HL-60/S4 treated with retinoic acid at 250 ng/mL for 4 days and 3 days (cell line): Measurements from ENCODE around the gene URB1.
"Not testable (repeated sequence)": the region's sequence is repeated elsewhere in the genome, so short reads cannot be mapped to it uniquely, and the experiment has no call there.

Experiments
- in situ Hi-C: fragments of 300-500 bp; cut with MboI; formaldehyde crosslinking; loops from 2 replicates; pipeline ENCODE4 v1.7.0; 2022; ENCODE audit warnings: low sequenced_read_pairs

The URB1 gene

GRCh38 chr21:32378956-32379355 is 13.9 kb downstream of the URB1 start:
- in situ Hi-C loops: no loop called here

DNA sequence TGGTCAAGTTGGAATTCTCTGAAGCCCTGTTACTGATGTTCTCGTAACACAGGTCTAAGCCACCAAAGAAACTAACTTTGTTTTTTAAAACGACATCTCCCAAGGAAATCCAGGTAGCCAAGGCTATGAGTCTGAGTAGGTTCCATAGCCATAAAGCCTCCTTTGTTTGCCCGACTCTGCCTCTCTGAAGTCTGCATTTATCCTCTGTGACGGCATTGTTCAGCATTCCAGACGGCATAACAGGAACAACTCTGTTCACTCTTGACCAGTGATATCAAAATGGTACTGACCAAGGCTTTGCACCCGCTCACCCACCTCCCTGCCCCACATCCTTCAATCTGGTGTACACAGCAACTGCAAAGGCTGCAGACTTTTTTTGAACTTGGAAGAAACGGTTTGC is 14.8 kb downstream of the URB1 start:
- in situ Hi-C loops: no loop called here

GRCh38 chr21:32377506-32377905 is 15.3 kb downstream of the URB1 start:
- in situ Hi-C loops: no loop called here

DNA sequence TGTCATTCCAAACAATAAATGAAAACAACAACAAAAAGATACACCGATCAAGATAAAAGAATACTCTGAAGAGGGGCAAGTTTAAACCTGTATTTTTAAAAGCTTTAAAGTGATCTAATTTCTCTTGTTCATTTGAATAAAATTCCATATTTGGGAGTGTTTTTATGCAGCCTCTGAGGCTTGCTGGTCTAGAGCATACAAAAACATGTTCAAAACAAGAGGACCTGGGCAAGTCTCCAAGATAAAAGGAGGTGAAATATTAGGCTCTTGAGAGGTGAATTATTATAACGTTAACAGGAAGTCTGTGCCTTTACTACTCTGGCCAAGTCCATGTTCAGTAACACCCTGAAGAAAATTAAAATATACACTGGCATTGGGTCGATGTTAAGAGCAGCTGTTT is 20.1 kb downstream of the URB1 start:
- in situ Hi-C loops: no loop called here

DNA sequence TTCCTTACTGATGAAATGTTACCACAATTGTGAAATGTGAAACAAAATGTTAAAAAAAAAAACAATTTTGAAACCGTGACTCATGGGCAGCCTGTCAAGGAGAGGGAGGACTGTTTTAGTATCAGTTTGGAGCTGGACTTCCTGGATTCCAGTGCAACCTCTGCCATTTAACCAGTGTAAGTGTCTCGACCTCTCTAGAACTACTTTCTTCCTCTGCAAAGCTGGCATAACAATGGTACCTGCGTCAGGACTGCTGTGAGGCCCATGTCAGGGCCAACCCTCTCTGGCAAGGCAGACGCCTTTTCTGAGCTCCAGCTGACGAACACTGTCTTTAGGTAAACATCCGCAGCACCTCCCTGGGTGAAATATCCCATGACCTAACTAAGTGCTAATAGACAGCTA is 20.9 kb downstream of the URB1 start:
- in situ Hi-C loops: no loop called here

GRCh38 chr21:32370998-32371766 is 21.6 kb downstream of the URB1 start:
- in situ Hi-C loops: no loop called here

DNA sequence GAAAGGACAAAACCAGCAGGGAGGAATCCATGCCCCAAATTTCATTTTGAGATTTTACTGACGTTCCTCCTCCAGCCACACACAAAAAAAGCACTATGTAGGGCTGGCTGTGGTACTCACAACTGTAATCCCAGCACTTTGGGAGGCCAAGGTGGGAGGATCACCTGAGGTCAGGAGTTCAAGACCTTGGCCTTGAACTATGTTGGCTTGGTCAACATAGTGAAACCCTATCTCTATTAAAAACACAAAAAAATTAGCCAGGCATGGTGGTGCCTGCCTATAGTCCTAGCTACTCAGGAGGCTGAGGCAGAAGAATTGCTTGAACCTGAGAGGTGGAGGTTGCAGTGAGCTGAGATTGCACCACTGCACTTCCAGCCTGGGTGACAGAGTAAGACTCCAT is 23.9 kb downstream of the URB1 start:
- in situ Hi-C loops: not testable (repeated sequence)

GRCh38 chr21:32368386-32368785 is 24.4 kb downstream of the URB1 start:
- in situ Hi-C loops: no loop called here

DNA sequence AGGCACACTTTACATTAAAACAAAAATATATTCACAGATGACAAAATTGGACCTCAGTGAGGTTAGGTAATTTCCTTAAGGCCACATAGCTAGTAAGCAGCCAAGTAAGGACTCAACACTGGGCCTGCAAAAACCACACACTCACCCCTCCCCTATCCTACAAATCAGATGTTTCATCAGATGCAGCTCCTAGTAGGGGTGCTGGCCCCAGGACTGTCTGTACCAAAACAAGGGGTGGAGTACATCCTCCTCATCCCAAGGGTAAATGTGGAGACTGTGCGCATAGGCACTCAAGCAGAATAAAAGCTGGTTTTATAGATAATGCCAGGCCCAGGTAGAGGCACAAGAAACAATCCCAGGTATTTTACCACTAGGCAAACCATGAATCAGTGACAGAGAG is 25.7 kb downstream of the URB1 start:
- in situ Hi-C loops: no loop called here

DNA sequence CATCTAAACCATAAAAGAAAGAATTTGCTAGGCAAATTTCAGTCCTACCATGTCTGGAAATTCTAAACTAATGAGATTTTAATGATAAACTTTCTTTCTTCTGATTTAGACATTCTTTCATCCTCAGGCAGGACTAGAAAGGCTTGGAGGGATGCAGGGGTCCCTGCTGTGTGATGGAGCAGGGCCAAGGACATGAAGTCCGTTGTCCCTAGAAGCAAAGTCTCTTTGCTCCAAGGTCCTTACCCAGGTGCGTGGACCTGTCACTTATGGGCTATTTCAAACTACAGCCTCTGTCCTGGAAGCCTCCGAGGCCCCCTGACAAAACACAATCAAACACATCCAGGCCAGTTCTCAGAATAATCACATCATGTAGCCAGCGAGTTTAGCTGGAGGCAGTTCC is 26.6 kb downstream of the URB1 start:
- in situ Hi-C loops: no loop called here

DNA sequence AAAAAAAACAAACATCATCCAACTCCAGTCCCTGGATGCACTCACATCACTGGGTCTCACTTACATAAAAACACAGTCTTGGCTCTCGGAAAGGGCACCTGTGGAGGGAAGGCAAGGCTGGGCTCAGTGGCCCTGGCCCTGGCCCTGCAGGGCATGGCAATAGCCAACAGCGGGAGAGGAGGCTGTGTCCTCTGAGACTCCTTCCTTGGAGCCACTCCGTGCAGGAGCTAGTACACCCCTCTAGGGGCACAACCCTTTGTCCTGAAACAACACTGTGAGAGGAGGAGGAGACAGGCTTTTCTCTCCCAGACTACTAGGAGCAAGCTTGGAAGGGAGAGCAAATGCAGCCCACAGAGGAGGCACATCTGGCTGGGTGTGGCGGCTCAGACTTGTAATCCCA is 28.0 kb downstream of the URB1 start:
- in situ Hi-C loops: no loop called here

DNA sequence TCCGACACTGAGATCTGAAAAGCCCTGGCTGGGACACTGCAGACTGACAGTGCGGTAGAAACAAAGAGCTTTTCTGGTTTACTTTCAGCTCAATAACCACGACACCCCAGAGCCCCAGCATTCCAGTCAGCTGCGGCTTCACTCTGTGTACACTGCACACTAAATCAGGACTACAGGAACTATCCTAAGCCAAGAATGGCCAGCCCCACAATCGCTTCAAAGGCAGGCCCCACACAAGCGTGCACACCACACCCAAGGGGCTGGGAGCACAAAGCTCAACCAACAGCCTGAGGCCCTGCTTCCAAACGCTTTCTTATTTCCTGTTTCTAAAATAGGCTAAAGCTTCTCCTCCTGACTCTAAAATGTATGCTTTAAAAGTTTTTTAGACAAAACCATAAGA is 28.4 kb downstream of the URB1 start:
- in situ Hi-C loops: no loop called here

DNA sequence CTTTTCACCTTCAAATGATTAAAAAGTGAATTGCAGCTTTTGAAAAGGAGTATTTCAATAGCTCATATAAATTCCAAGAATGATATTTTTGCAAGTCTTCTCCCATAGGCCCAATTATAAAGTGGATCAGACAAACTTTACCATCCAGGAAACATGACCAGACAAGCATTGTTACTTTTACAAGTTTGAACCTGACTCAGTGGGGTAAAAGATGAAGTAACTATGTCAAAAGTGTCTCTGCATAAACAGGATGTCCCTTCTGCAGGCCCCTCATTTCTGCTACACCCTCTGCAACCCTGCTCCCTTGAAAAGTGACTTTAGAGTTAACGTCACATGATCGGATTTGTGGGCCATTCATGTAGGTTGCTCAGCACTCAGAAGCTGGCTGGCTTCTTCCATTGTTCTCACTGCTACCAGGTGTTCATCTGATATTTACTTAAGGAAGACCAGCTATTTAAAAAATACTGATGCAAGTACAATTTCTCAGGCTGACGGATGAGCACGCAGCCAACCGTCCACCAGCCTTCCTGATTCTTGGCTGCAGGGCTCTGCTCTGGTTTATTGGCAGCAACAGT is 32.3 kb downstream of the URB1 start:
- in situ Hi-C loops: no loop called here

DNA sequence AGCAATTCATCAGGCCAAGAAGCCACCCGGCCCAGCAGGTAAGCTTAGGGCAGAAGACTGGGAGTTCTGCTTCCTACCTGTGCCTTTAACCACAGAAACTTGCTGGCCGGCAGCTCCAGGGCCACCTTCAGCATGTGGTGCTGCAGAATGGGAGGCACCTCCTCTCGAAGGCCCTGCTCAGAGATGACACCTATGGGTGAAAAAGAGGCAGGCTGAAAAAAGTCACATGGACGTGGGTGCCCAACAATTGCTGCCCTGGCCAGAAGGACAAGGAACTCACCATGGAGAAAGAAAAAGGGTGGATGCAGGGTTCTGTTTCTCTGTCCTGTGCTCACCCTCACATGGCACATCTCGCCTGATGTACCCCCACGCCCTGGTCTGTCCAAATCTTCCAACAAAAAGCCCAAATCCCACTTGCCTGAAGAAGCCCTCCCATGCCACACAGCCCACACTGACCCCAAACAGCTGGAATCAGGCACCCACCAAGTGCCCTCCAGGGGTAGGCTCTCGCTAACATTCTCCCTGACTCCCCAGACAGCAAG is 33.0 kb downstream of the URB1 start:
- in situ Hi-C loops: no loop called here

DNA sequence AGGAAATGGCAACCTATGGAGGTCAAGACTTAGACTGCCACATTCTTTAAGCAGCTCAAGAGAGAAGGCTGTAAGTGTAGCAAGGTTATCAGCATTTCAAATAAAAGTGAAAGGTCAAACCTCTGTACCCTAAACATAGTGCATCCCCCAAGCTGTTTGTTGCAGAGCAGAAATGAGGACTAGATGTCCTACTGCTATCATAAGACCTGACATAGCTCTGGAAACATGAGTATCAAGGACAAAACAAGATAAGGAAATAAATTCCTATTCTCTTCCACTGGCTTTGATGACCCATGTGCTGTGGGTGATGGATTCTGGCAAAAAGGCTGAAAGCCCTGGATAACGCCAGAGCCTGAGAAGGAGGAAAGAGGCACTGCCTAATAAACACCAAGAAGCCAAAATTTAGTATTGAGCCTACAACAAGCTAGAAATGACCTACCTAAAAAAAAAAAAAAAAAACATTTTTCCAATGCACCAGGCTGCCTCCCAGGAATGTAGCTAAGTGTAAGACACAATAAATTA is 35.9 kb downstream of the URB1 start:
- in situ Hi-C loops: no loop called here

GRCh38 chr21:32353002-32353711 is 39.7 kb downstream of the URB1 start:
- in situ Hi-C loops: no loop called here

DNA sequence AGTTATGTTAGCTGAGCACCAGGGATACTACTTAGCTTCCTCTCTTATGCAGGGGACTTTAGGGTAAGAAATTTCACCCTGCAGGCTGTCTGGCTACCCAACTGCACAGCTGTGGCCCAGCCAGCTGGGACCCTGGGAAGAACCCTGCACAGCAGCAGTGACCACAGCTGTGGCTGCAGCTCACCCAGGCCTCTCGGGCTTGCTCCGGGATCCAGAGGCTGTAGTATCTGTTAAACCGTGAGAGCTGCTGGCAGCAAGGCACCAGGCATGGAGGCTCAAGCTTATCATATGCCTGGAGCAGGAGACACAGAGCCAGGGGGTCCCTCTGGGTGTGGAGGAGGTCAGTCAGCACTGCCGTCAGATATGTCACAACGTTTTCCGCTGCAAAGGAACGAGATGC is 40.3 kb downstream of the URB1 start:
- in situ Hi-C loops: no loop called here

DNA sequence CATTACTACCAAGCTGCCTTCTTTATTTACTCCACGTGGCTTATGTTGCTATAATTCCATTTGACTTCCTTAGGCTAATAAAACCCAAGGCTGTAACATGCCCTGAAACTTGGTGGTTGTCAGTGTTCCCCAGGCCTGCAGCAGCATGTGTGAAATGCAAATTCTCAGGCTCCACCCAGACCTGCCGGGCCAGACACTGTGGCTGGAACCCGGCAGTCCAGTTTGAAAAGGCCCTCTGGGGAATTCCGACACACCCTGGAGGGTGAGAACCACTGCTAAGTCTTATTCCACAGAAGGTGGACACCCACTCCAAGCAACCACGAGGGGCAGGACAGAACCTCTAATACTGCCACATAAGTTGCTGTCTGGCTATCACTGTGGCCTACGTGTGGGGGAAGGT is 41.4 kb downstream of the URB1 start:
- in situ Hi-C loops: no loop called here

GRCh38 chr21:32350981-32351380 is 41.8 kb downstream of the URB1 start:
- in situ Hi-C loops: no loop called here

GRCh38 chr21:32350211-32350980 is 42.4 kb downstream of the URB1 start:
- in situ Hi-C loops: no loop called here

DNA sequence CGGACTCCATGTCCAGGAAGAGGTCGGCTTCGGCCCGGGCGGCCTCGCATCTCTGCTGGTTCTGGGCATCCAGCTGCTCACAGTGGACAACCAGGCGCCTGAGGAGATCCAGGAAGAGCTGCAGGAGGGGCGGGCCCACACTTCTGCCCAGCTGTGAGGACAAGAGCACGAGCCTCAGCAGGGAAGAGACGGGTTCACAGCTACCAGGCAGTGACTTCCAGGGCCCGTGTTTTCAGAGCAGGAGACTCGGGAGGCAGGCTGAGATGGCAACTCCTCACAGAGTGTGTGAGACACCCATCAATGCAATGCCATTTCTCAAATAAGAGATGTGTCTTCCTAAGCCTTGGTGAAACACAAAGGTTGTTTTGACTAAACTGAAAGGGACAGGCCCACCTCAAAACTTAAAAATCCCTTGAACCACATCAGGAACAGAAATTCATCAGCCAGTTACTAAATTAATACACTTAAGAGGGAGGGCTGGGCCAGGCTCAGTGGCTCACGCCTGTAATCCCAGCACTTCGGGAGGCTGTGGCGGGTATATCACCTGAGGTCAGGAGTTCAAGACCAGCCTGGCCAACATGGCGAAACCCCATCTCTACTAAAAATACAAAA is 43.4 kb downstream of the URB1 start:
- in situ Hi-C loops: no loop called here
